GM12892 (cell line): Measurements from ENCODE around the gene CADPS.

Experiments used
- DNase-seq: peaks from one replicate; pipeline ENCODE4 v3.0.0; 2011; ENCODE audit not compliant: insufficient read length
- FAIRE-seq: peaks from 2 replicates; lab custom pipeline; 2011; peaks lifted over from hg19 to GRCh38; lab: Jason Lieb, UNC
- POLR2A ChIP-seq: IDR thresholded peaks from 2 replicates; pipeline ENCODE4 v1.6.1; 2011; ENCODE audit warnings: low read depth, low read length, control low read depth
- POLR2AphosphoS5 ChIP-seq: IDR thresholded peaks from 2 replicates; pipeline ENCODE4 v1.6.1; 2011; ENCODE audit warnings: low read depth, low read length, control low read depth
- TAF1 ChIP-seq: IDR thresholded peaks from 2 replicates; pipeline ENCODE4 v1.6.1; 2011; ENCODE audit warnings: low read depth, mild to moderate bottlenecking, control low read depth, low read length, borderline replicate concordance

Gene CADPS

DNA sequence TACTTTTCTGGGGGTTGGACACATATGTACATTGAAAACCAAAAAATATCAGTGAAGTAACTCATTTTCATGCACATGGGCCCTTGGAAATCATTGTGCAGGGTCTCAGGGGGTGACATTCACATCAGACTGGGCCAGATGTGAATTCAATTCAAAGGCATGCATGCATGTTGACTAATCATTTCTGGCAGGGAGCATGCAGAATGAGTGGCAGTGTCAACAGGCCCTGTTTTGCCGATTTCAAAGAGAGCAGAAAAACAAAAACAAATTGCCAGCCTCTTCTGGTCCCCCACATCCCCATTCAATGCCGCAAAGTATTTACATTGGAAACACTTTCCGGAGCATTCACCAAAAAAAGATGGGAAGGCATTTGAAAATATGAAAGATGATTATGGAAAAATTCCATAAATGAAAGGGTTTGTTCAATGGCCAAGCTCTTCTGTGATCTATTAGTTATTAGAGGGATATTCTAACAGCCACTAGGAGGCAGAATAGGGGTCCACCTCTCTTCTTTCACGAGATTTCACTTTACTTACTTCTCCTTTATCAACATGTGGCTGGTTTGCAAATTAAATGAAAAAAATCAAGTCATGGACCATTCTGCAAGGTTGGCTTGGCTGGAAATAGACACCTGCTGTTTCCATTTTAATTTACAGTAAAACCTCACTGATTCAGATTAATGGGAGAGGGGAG is 382.0 kb downstream of the CADPS start:
- no peak for TF ChIP-seq POLR2AphosphoS5
- TF ChIP-seq POLR2A = no peak
- TF ChIP-seq TAF1 = no peak
- DNase-seq = no peak
- no peak for FAIRE-seq

DNA sequence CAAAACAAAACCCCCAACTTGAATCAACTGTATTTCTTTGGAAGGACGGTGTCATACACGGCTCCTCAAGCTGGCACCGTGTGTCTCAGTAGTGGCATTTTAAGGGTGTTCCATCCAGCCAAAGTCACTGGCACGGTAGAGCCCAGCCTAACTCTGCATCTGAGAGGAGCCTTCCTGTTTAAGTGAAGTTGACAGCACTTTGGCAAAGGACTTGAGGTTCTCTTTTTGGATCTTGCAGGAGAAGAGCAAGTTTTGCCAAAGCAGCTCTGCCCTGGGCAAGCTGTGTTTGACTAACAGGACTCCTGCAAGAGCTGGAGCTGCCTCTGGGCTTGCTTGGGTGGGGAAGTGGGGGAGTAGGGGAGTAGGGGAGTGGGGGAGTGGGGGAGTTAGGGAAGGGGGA is 392.3 kb downstream of the CADPS start:
- DNase-seq (no peak), FAIRE-seq (no peak)
- TF ChIP-seq POLR2AphosphoS5 (no peak), TAF1 (no peak), POLR2A (no peak)

DNA sequence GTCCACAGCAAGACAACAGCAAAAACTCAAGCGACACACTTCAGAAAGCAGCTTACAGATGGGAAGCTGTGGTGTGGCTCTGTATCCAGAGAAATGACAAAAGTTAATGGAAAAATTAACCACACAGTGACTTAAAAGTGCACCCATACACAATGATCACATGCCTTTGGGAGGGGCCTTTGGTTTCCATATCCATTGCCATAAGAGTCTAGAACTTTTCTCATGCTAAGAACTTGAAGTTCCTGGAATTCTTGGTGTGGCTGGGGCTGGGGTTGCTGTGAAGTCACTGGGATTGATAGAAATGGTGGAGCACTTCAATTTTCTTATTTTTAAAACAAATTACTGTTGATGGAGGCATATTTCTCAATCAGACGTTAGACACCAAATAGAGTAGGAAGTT is 393.3 kb downstream of the CADPS start:
- TF ChIP-seq POLR2A (no peak), TAF1 (no peak)
- FAIRE-seq (no peak), DNase-seq (no peak)

DNA sequence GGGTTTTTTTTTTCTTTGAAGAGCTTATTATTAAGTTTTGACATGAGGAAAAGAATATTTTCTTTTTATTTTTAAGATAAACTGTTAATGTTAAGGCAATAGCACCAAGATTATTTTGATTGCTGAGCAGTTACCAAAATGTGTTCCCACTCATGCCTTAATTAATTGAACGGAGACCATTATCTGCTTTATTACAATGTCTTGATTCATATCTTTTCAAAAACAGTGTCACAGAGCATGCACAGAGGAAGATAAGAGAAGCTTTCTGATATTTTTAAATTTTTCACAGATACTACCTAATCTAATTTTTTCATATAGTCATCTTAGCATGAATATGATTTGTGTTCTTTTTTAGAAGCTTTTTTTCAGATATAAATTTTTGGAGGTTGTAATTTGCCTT is 395.2 kb downstream of the CADPS start:
- DNase-seq (no peak), FAIRE-seq (no peak)
- no peak for TF ChIP-seq POLR2AphosphoS5
- no peak for TF ChIP-seq POLR2A
- TF ChIP-seq TAF1 = no peak

DNA sequence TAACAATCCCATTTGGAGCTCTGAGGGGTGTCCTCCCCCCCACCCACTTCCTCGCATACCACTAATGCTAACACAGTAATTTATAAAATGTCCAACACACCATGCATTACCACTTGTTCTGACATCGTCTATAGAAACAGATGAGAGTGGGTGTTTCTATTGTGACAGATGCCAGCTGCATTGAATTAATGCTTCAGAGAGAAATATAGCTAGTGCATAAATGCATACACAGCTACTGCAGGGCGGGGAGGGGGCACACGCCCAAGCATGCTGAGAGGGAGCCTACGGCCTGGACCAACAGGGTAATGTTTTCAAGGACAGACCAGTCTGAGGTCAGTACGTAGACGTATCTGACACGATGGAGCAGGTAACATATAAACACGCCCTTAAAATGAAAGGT is 395.9 kb downstream of the CADPS start:
- FAIRE-seq (no peak), DNase-seq (no peak)
- TF ChIP-seq POLR2AphosphoS5 = no peak
- no peak for TF ChIP-seq TAF1
- no peak for TF ChIP-seq POLR2A

DNA sequence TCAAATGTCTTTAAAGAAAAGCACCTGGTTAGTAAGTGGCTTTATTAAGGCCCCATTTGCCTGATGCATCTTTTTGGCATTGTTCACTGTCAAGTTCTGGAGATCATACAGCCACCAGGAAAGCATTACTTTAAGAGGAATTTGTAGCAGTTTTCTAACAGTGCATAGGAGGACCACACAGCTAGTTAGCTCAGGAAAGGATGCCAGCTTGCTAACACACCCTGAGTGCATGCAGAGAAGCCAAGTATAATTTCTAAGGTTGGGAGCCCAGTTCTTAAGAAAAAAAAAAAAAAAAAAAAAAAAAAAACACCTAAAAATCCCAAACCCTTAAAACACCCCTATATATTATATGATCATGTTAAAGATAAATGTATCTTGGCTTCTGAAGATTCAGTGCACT is 399.9 kb downstream of the CADPS start:
- DNase-seq (no peak), FAIRE-seq (no peak)
- TF ChIP-seq POLR2AphosphoS5 (no peak), TAF1 (no peak), POLR2A (no peak)

DNA sequence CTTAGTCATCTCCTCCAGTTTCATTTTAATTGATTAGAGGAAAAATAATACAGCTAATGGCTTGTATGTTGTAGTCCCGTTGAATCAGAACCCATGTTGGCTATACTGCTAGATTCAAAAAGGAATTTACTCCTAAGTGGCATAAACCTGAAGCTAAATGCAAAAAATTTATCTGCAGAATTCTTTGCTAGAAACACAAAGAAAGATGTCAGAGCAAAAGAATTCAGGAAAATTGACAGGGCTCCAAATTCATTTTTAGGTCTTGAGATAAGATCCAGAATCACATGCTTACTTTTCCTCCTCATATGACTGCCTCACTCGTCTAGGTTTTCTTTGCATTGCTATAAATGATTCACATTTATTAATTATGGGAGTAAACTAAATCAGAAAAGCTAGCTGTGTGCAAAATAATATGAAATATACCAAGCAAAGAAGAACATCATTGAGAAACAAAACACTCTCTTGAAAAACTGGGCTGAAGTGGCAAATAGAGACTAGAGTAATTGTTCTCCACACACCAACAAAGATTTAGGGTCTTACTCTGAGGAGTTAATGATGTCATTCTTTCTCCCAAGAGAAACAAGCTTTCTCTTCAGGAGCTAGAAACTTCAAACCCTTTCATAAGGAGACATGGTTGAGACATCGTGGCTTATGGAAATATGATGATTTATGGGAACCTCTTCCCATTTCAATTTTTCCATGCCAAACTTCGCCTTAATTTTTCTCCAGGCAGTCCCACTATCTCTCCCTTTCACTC is 407.1 kb downstream of the CADPS start:
- TF ChIP-seq POLR2AphosphoS5 = no peak
- no peak for TF ChIP-seq POLR2A
- no peak for TF ChIP-seq TAF1
- FAIRE-seq = peak; percentile 17

DNA sequence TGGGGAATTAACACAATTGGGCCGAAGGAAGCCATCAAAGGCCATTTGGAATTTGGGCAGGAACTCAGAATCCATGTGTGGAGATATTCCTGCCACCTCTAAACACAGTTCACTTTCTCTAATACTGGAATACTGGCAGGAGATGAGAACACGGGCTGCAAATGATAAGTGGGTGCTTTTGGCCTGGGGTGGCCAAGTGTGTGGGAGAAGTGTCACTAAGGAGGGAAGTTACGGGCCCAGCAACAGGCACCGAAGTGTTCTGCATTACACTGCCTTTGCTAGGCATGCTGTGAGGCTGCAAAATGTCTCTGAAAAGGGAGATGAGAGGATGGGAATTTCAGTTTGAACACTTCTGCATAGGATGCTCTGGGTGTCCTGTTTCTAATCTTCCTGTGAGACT is 412.4 kb downstream of the CADPS start:
- no peak for DNase-seq
- no peak for TF ChIP-seq TAF1
- no peak for TF ChIP-seq POLR2AphosphoS5
- TF ChIP-seq POLR2A = no peak
- no peak for FAIRE-seq

More for the DNA sequence above, 407.1 kb downstream of the CADPS start:
- DNase-seq = no peak

DNA sequence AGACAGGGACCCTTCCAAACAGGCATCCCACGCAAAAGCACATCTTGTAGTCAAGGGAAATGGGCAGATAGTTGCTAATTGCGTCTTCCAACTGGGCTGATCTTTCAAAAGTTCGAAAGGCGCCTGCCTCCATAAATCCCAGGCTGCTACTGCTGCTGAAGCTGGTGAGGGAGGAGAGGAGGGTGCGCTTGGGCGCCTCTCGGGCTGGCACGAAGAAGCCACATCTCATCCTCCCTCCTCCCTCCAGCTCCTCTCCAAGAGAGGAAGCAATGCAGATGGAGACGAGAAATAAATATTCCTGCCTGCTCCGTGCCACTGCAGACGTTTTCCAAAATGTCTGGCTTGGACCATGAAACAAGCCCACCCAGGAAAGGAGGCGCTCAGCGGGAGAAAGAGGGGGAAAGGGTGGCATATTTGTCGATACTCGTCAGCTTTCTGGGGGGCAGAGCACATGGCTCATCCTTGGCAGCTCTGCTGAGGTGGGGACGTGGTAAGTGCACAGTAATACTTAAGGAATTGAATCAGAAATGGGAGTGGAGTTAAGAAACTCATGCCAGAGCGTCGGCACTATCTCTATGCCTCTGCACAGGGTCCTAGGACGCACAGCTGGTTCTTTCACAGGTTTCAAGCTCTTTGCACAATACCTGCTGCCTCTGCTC is 413.0 kb downstream of the CADPS start:
- TF ChIP-seq POLR2A (no peak), POLR2AphosphoS5 (no peak), TAF1 (no peak)
- no peak for DNase-seq
- FAIRE-seq = no peak

DNA sequence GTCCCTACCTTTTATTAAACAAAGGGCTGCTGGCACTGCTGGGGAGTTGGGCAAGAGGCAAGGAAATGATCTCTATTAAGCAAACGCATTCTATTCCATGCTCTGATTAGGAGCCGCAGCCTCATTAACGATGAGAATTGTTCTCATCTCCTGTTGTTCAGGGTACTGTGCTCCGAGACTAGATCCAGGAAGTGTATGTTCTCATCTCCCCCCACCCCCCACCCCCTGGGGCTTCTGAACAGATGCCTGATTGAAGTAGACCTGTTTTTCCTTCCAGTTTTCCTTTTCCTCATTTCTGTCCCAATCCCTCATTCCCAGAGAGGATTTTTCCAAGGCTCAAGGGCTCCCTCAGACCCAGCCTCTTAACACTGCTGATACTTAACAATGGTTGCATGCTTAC is 420.3 kb downstream of the CADPS start:
- TF ChIP-seq POLR2A (no peak), POLR2AphosphoS5 (no peak), TAF1 (no peak)
- DNase-seq (no peak), FAIRE-seq (no peak)

DNA sequence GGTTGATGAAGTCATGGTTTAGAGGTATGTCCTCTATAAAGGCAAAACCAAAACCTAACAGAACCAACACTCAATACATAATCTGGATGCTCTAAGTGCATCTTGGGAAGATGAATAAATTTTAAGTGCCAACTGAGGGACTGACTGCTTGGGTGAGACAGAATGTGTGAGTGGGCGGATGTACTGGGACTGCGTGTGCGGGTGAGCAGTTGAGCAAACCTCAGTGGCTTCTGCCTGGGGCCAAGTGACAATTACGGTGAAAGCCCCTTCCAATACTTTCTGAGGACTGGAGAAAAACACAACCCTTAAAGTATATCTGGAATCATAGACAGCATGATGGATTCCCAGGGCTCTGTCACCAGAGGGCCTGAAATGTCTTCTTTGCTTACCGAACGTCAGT is 421.8 kb downstream of the CADPS start:
- FAIRE-seq (no peak), DNase-seq (no peak)
- TF ChIP-seq POLR2A = no peak
- no peak for TF ChIP-seq POLR2AphosphoS5
- no peak for TF ChIP-seq TAF1
